T-helper 2 cell (primary cell): ENCODE data around the gene SEC16A.

ENCODE experiments used
- DNase-seq, 5 experiments: peaks; one replicate each; pipeline versions ENCODE4 v3.0.0 to v3.0.0-alpha.2; 2012 to 2022

The SEC16A gene

DNA sequence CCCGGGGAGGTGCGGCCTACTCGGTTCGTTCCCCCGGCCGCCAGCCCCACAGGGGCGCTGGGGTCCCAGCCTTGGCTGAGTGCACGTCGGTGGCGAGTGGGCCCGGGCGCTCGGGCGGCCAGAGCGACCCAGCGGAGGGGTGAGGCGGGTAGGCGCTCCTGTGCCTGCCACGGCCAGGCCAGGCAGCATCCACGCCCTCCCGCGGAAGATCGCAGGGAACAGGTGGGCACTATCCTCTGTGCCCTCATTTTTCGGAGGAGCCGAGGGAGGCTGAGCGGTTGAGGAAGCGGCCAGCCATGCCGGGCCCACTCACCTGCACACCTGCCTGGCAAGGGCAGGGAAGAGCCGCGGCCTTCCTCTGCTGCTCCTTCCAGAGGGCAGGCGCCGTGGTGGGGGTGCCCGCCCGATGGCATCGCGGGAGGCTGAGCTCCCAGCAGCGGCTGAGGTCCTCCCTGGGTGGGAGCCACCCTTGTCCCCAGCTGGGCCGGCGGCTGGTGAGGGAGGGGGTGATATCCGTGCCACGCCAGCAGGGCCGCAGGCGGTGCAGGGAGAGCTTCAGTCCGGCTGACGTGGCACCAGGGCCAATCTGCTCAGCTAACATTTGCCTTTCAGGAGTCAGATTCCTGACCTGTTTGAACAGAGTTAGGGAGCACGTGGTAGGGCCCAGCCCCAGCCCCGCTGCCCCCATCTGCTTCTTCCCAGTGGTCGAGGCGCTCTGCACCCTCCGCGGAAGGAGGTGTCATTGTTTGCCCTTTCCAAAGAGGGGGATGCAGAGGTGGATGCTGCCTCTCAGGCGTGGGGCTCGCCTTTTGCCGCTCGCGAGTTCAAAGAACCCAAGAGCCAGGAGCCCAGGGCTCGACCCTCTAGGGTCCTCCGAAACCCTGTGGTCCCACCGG, 1.6 kb upstream of the SEC16A start:
- peak in 1 of 5 experiments; percentile 21 for DNase-seq

DNA sequence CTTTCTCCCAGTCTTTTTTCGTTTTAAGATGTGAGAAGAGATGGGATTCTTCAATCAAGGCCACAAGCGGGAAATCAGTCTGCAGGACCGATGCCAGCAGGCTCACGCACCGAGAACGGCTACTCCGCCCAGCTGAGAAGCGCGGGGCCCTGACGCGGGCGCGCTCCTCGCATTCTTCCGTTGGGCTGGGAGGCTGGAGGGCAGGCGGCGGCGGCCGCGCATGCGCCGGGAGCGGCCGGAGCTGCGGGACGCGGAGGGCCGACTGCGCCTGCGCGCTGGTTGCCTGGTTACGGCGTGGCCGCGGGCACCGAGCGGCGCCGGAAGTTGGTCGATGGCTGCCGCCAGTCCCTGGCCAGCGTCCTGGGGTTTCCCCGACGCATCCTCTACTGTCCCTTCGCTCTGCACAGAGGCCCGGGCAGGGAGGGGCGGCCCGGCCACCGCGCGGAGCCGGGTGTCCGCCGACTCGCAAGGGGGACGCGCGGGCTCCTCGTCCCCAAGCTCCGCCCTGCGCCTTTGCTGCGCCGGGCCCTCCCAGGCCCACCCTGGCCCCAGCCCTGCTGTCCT, 831 bp upstream of the SEC16A start:
- peak; percentile 91 to 95 (median 94) for DNase-seq

DNA sequence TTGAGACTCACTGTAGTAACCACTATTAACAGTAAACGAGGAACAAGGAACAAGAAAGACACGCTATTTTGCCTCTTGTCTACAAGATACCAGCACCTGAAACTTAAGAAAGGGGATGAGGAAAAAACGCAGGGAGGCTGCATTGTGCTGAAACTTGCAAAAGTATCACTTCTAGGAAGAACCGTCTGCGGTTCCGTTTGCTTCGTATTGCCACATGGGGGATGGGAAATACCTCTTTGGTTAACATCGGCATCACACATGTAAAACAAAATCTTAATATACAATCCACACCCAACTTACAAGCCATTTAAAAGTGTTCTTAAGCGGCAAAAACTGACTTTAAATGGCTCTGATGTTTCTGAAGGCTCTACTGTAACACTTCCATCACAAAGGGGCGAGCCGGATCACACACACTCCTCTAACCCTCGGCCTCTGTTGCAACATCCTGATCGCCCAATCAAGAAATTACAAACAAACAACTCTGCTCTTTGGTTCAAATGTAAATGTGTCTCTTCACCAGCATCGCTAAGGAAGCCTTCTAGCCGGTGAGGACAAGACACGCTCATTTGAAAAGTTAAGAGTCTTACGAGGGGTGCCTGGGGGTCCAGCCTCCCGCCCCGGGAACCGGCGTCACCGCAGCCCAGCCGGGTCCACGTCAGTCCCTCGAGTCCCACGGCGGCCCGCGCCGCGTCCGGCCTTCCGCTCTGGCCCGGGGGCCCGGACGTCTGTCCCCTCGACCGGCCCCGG, 621 bp downstream of the SEC16A start:
- peak in 2 of 5 experiments; percentile 52 to 53 for DNase-seq

DNA sequence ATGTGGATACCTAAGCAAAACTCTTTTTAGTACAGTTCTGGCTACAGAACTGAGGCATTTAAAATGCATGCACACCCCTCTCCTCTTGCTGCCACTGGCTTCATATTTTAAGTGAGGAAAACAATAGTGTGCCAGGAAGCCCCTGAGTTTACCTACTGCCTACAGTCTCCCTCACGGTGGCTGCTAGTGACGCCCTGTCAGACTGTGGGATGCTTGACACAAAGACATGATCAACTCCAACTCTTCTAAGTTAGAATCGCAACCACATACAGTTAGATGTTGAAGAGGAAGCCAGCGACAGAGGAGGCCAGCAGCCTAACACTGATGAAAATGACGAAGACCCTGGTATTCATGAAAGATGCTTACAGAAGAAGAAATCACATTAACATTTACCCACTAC, 1.3 kb downstream of the SEC16A start:
- peak in 1 of 5 experiments; percentile 42 for DNase-seq

DNA sequence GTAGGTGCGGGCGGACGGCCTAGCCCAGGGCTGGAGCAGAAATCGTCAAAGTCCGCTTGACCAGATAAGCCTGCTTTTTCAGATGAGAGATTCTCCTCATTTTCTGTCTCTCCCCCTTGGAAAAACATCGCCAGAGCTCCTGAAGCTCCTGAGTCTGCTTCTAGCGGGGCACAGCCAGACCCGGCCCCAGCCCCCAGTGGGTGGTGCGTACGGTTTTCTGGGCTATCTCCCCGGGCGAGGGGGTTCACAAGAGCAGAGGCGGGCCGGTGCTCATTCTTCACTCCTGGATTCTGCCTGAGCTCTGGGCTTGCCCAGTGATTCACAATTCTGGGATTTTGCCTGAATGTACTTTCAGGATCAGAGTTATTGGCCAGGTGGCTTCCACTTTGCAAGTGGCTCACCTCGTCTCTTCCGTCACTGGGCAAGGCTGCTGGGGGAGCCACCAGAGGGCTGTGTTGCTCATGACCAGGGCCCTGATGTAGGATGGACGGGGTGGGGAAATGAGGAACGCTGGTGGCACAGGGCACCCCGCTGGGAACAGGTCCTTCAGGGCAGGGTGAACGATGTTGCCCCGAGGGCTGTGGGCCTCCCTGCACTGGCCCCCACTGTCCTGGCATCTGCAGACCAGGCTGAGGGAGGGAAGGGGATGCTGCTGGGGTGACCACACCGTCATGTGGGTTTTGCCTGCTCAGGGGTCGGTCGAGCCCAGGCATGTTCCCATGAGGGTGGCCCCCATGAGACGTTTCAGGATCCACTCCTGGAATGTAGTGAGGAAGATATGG, 6.3 kb downstream of the SEC16A start:
- DNase-seq: no peak

DNA sequence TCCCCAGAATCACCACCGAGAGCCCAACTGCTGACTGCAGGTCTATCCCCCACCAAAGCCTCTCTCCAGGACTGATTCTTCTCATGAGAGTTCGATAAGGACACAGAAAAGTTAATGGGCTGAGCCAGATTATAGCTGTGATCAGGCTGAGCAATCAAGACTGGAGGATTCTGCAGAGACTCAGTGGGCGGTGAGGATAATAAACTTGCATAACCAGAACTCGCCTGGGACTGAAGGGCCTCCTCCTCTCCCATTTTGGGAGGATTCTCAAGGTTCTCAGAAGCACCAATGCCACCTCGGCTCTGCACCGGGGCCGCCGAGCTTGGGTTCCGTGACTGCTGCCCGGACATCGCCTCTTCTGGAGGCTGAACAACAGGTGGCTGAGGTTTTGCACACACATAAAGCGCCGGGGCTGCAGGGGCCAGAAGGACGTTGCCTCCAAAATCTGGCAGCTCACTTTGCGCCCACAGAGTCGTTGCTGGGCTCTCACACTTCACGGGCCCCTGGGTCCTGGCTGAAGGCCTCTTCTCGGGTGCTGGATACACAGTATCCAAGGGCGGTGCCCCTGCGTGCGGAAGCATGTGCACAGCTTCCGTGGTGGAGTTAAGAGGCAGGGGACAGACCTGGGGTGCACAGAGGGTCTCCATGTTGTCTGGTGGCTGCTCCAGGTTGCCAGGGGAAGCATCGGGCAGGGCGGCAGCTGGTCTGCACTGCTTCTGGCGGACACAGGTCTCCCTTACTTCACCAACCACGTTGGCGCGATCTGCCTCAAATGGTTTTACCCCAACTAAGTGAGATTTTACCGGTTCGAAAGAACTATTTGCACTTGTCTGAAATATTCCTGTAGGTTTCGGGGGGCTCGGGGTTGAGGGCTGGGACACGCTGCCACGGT, 7.6 kb downstream of the SEC16A start:
- no peak for DNase-seq

DNA sequence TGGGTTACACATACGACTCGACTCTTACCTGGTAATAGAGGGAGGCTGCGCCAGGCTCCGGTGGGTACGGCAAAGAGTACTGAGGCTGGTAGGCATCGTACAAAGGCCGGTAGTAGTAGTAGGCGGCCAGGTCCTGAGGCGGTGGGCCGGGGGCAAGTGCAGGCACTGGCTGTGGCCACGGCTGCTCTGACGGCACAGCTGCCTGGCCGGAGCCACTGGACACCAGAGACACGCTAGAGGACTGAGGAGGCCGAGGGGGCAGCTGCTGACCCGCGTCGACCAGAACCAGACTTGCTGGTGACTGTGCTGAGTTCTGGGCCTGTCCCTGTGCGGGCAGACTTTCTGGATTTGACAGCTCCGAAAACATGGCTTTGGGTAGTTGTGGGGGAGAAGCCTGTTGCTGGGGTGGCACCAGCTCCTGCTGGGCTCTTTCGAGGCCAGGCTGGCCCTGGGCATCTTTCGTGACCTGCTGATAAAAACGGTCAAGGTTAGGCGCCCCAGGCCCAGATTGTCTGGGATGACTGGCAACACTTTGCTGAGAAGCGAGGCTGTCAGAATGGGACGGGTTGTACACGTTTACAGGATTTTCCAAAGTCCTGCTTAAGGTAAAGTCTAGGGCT, 8.7 kb downstream of the SEC16A start:
- no peak for DNase-seq

DNA sequence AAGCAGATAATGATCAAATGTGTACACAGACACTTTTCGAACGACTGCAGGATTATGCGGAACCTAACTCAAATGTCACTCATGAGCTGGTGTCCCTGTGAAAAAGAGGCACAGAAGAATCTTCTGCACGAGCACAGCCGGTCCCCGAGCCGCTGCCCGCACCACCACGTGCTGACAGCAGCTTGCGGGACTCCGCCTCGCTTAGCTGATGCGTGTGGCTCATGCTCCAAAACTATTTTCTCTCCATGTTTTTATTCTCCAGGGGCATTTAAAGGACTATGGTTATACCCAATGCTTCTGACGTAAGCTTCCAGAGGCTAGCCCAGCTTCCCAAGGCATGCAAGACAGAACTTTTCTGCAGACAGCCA, 9.5 kb downstream of the SEC16A start:
- no peak for DNase-seq

DNA sequence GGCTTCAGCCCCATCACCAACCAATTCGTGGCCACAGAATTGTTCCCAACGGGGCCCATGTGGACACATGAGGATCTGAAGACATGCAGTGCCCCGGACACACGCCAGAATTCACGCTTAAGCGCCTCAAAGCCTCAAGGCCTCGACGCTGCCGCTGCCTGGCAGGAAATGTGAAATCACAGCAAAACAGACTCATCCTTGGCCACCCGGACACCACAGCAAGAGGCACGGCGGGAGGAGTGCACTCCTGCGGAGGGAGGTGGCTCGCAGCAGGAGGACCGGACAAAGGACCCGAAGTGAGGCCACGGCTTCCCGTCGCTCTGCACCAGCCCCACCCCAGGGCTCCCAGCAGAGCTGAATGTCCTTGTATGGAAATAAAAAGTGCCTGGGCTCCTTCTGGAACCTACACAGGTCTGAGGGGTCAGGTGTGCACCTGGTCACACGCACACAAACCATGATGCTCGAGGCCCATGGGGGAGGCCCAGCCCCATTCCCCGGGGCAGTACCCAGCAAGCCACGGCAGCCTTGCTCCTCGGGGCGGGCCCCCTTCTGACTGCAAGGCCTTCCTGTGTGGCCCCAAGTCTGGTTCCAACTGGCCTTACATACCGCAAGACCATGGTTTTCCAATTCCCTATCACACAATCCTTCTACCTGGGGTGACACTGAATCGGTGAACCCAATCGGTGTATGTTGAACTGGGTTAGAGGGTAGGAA, 10.0 kb downstream of the SEC16A start:
- DNase-seq: no peak

DNA sequence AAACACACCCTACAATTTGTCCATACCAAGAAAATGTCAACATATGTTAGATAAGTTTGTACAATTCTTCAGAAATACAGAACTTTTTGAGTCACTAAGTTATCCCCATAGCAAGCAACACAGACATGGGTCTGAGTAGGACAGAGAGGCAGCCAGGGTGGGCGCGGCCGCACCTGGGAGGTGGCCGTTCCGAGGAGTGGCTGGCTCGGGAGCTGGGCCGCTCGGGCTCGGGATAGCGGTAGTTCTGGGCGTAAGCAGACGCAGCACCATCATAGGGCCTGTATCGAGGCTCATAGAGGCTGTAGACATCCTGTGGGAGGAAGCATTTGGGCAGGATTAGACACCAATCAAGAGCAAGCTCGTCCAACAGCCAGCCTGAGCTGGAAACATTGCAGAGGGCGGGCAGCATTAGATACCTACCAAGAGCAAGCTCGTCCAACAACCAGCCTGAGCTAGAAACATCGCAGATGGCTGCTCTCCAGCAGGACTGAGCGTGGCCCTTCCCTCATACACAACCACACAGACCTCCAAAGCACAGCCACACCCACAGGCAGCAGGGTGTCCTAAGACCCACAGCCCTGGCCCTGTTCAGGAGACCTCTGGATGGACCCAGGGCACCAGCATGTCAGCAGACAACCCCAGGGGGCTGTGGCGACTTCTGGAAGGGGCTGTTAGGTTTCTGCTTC, 10.9 kb downstream of the SEC16A start:
- DNase-seq: no peak

DNA sequence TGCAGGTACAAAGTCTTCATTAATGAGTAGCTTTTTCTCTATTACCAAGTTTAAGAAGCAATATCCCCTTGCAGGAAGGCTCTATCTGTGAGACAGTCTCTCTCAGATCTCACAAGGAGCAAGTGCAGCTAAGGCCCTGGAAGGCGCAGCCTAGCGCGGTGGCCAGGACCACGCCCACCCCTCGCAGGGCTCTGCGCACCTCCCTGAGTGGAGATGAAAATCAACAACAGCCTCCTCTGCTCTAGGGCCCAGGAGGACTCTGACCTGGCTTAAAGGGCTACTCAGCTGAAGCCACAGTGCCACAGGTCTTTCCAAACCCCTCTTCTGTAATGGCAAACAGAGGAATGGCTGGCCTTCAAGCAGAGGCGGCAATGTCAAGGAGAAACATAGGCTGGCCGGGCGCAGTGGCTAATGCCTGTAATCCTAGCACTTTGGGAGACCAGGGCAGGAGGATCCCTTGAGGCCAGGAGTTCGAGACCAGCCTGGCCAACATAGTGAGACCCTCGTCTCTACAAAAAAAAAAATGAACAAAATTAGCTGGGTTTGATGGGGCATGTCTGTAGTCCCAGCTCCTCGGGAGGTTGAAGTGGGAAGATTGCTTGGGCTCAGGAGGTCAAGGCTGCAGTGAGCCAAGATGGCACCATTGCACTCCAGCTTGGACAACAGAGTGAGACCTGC, 11.9 kb downstream of the SEC16A start:
- DNase-seq: no peak

DNA sequence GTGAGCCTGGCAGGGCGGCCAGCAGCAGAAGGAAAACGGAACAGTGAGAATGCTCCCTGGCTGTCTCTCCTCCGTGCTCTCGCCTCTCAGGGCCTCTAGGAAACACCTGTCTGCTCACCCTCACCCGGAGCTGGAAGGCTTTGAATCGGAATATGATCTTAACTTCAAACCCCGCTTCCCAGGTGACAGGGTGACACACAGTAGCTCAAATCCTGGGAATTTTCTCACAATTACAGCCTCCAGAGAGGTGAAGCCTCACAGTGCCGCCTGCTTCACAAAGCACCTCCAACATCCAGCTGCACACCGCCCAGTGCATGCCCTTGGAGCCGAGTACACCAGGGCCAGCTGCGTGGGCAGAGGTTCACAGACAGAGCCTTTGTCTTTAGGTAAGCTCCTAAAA, 12.5 kb downstream of the SEC16A start:
- no peak for DNase-seq

DNA sequence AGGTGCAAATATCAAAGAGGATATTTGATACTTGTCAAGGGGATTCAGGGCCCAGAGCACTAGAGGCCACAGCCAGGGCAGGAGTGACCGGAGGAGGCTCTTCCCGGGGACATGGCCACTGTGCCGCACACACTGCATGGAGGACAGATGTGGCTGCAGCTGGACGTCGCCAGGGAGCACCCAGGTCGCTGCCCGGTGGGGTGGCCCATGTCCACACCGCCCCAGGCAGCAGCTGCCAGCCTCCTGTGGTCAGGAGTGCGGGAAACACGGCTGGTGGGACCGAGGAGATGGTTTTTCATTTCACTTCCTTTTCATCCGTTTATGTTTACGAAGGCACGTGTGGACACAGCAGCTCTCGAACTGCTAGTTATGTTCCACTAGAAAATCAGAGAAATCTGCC, 15.1 kb downstream of the SEC16A start:
- DNase-seq: no peak

DNA sequence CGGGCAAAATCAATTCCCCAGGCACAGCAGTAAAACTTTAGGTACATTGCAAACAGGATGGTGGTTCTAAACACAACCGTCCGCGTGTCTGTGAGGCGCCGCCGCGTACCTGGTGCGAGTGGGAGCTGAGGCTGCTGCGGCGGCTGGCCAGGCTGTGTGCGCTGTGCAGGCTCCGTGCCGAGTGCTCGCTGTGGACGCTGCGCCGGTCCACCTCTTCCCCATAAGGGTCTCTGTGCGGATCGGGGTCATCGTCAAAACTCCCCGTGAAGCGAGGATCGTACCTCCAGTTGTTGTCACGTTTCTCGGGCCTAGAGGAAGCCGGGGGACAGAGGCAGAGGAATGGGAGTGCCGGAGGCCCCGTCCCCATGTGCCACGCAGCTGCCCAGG, 16.7 kb downstream of the SEC16A start:
- DNase-seq: no peak

DNA sequence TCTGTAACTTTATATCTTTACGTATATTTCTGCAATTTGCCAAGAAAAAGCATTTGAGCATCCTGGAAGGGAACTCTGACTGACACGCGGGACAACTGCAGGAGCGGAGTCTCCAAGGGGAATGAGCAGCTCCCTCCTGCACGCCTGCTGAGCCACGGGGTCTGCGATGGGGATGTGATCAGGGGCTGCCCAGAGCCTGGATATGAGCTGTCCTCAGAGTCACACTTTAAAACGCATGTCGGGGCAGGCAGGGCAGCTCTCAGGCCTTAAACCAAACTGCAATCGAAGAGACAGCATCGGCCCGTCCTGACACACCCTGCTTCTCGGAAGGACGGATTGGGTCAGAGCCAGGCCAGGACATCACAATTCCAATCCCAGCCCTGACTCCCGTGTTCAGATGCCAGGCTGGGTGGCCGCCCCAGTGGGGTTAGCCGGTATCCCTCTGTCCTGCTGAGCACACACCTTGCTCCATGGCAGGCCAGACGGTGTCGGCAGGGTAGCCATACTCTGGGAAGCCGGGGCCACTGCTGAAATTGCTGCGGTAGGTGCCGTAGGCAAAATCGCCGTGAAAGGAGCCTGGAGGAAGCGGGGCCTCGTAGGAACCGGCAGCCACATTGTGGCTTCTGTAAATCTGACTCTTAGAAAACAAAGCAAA, 17.2 kb downstream of the SEC16A start:
- DNase-seq: no peak

DNA sequence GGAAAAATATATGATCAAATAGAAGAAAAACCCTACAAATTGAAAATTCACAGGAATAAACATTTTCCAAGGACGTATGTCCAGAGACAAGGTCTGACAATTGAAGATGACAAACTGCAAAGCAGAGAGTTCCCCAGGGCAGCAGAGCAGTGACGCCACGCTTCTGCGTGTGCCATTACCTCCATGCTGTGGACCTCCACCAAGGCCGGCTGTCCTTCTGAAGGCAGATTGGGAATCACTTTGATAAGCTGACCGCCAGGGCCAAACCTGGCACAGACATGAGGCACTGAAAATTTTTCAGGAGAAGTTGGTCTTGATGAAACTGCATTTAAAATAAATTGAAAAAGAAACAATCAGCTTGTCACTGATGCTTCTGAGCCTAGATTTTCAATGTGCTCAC, 18.6 kb downstream of the SEC16A start:
- DNase-seq: no peak

DNA sequence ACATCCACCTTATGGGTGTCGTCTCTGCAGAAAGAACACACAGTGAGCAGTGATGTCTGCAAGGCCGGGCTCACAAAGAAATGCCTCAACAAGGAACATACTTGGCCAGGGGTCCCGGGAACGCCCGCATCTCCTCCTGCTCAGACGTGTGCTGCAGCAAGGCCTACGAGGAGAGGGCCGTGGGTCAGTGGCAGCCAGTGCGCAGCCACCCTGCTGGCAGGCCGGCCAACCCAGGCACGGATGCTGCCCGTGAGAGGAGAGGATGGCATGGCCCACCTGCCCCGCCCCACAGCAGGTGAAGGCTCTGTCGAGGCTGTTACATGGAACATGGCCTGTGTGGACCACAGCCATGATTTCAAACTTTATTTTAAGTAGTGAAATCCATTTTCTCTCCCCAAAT, 19.3 kb downstream of the SEC16A start:
- DNase-seq: no peak

DNA sequence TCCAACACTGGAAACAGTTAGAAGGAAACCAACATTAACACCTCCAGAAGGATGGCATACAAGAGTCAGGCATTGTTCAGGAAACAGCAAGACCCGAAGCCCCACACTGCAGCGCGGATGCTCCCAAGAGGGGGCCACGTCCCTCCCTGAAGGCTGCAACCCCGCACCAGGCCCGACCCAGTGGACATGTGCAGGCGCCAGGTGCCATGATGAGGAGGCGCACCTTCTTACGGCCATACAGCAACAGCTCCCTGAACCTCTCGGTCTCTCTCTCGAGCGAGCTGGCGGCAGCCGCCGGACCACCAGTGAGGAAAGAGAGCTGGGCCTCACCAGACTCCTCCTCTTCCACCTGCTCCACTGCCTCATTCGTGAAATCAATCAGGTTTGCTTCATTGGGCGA, 20.2 kb downstream of the SEC16A start:
- no peak for DNase-seq

DNA sequence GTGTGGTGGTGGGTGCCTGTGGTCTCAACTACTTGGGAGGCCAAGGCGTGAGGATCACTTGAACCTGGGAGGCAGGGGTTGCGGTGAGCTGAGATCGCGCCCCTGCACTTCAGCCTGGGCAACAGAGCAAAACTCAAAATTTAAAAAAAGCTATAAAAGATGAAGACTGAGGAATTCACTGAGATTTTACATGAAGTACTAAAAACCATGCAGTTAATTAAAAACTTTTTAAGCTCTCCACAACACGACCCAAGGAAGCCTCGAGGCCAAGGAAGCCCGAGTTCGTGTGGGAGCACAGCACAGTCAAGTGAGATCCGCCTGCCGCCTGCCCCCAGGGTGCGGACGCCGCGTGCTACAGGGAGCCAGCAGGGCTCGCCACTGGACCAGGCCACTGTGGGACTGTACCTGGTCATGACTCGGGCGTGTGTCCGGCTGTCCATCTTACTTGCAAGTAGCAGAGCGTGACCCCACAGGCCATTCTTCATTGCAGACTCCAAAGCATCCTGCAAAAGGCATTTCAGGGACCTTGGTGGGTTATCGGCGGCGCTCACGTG, 22.0 kb downstream of the SEC16A start:
- DNase-seq: no peak
